ENCODE results near the gene AP3D1.

The AP3D1 gene

DNA sequence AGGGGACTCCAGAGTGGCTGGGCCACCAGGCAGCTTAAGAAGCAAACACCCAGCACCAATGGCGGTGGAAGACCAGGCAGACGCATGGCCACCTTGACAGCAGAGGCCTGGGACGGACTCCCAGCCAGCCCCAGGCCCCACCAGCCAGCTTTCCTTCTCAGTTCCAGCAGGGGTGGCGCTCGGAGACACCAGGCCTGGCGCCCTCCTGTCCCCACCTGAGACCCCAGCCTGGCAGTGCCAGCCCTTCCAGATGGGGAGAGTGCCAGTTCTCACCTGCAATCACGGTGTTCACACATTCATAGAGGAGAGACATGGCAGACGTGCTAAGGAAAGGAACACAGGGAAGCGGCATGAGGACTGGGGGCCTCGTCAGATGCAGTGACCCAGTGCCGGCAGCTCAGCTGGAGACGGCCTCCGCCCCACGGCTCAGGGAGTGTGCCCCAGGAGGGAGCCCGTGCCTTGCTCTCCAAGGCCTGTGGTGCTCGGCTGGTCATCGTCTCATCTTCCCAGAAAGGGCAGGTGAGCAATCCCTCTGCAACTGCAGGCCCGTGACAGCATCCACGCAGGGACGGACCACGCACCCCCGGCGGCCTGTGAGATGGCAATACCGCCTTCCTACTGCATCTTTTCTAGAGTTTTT, 24.4 kb downstream of the AP3D1 start:
- DNase-seq: no peak

DNA sequence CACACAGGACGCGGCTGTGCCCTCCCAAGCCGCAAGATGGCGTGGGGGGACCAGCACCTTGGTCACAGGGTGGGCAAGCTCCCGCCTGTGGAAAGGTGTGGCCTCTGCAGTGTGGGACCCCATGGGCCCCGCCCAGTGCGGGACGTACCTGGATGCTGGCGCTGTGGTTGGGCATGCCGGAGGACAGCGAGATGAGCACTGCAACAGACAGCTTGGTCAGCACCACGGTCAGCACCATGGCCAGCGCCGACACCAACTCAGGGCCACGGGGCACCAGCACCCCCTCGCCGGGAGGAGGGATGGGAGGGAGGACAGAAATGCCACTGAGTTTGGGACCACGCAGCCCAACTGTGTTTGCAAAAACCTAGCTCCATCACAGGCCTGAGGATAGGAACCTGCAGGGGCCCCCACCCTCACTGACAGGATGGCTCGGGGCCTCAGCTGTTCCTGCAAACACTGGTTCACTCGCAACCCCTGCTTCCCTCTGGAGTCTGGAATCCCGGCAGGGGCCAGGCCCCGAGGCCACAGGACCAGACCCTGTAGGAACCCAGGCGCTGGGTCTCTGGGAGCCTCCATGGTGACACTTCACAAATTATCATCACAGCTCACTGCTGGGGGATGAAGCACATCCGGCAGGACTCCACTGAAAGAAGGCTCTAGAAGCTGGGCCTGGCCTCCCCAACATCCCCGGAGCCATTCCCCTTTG, 27.5 kb downstream of the AP3D1 start:
- no peak for DNase-seq

- DNase-seq: no peak
These were observed 28.4 kb downstream of the AP3D1 start for GRCh38 chr19:2122982-2123381.

DNA sequence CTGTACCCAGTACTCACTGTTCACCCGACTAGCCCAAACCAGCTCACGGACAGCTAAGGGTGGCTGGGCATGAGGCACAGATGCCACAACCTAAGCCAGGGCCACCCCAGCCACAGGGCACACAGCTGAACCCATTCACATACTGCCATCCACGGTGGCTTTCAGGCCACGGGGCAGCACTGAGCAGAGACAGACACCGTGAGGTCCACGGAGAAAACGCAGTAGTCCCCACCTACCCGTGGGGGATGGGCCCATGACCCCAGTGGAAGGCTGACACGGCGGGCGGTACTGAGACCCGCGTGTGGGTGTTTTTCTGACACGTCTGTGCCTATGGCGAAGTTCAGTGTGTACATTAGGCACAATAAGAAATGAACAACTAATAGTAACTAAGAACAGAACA, 29.1 kb downstream of the AP3D1 start:
- no peak for DNase-seq

DNA sequence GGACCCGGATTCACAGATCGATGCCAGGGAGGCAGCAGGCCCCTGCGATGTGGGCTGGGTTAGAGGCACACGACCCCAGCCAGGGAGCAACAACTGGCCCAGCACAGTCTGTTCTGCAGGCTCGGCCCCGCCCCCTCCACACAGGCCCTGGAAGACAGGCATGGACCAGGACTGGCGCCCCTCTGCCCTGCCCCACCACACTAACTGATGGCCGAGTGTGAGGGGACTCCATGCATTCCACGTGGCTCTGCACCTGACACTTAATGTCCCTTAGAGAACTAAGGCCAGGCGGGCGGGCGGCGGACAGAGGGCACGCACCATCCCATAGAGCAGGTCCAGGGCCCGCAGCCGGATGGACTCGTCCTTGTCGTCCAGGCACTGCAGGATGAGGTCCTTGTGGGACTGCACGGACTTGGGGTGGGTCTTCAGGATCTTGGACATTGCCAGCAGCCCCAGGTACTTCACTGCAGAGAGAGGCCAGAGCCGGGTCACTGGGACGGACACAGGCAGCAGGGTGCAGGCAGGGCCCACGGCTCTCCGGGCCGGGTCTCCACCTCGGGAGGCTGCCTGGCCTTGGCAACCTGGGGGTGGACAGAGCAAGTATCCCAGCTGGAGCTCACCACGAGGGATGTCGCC, 29.8 kb downstream of the AP3D1 start:
- DNase-seq: no peak

- DNase-seq: no peak
These were observed 30.5 kb downstream of the AP3D1 start for GRCh38 chr19:2120821-2121220.

GRCh38 chr19:2119921-2120785, 31.2 kb downstream of the AP3D1 start:
- DNase-seq: no peak

DNA sequence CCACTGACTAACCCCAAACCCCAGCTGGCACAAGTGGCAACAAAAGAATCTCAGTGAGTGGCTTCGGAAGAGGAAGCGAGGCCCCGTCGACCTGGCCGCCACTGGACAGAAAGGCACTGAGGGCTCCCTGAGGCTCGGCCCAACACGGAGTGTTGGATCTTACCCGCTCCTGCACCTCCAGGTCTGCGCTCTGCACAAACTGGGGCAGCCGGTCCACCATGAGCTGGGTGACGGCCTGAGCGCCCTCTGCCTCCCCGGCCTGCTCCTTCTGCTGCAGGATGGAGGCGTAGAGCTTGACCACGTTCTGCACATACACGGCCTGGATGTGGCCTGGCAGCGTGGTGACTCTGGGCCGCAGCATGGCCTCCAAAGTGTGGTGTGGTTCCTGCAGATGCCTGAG, 32.9 kb downstream of the AP3D1 start:
- DNase-seq: no peak

DNA sequence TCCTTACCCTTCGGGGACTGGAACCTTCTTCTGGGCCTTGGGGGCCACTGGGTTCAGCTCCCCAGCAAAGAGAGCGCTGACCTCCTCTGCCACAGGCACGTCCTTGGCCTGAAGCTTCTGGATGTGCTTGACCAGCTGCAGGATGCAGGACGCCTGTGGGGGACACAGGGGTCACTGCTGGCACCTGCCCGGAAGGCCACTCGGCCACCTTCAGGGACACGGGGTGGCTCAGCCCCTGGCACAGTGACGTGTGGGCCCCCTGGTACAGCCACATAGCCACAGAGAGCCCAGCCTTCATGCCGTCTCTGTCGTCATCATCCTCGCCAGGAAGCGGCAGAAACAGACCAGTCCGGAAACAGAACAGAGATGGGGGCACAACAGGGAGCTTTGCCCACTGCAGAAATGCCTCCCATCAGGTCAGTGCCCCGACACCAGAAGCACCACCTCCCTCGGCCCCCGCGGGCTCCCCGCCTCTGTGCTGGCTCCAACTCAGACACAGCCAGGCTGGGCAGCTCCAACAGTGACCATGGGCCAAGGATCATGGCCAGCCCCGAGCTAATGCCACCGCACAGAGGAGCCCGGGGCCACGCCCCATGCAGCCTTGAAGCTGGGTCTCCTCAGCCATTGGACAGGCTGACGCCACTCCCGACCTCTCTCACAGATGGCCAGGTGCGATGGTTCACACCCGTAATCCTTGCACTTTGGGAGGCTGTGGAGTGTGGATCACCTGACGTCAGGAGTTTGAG, 34.0 kb downstream of the AP3D1 start:
- no peak for DNase-seq

DNA sequence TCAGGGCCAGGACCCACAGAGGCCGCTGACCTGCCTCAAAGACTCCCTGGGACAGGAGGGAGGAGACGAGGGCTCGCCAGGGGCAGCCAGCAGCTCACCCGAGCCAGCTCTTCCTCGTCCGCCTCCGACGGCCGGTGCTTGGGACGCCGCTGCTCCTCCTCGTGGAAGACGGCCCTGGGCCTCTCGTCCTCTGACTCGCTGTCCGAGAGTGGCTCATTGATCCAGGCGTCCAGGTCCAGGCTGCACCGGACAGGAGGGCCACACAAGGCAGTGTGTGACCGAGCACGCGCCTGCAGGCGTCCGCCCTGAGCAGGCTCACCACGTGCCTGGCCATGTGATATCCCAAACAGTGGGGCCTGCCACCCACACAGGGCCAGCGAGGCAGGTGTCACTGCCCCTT, 34.9 kb downstream of the AP3D1 start:
- DNase-seq: no peak

DNA sequence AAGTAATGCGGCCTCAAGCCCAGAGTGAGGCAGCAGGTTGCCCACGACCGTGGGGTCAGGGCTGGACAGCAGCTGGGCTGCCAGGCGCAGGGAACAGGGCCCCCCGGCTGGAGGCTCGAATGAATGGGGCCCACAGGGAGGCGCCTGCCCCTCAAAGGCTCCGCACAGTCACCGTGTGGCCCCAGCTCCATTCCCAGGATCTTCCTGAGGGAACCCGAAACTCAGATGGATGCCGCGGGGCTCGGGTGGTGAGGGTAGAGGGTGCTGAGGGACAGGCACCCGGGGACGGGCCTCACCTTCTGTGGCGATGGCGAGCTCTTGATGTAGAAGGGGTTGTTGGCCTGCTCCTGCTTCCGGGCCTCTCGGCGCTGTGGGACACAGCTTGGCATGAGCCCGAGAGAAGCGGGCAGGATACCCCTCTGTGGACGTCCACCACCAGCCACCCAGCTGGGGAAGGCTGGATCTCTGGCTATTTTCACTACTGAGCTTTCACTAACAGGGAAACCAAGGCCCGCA, 35.4 kb downstream of the AP3D1 start:
- DNase-seq: no peak

- DNase-seq: no peak
These were observed 36.0 kb downstream of the AP3D1 start for GRCh38 chr19:2115324-2115723.

DNA sequence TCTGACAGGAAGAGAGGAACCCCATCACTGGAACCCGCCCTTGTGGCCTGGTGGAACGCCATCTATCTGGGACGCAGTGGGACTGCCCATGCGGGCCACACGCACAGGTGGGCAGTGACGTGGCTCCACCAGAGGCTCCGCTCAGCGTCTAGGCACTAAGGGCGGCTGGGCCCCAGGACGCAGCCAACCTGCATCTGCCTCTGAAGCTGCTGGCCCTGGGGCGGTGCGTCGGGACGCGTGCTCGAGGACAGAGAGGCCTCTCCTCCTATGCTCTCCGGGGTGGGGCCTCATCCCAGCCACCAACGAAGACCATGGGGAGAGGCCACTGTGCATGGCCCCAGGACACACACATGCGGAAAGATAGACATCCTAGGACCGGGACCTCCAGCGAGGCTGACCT, 36.5 kb downstream of the AP3D1 start:
- no peak for DNase-seq

- no peak for DNase-seq
These were observed 37.1 kb downstream of the AP3D1 start for GRCh38 chr19:2114218-2114617.

DNA sequence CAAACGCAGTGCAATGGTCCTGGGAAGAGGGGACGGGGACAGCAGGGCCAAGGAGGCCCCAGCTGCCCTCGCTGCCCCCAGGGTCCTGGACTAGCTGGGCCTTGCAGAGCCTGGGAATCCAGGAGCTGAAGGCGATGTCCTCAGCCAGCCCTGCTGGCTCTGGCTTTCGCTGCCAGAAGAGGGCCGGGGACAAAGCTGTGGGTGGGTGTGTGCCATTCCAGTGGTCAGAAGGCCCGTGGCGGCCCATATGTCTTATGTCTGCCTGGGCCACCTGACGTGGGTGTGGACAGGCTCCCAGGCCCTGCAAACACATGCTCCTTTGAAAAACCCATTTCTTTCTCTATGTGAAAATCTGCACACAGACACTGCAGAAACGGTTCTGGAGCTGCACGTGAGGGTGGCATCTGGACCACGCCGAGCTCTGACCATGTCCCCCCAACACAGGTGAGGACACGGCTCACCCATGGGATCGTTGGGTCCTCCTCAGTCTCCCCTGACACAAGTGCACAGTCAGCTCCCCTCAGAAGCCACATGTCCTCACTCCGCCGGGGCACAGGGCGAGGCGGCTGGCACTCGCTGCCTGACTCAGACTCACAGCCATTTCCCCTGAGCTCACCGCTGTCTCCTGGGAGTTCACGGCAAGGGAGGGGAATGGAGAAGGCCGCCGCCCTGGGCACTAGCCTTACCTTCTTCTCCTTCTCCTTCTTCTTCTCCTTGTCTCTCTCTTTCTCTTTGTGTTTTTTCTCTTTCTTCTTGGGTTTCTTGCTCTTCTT, 37.7 kb downstream of the AP3D1 start:
- no peak for DNase-seq

- DNase-seq: no peak
These were observed 38.6 kb downstream of the AP3D1 start for GRCh38 chr19:2112516-2113320.

GRCh38 chr19:2111886-2112285, 39.5 kb downstream of the AP3D1 start:
- no peak for DNase-seq

- no peak for DNase-seq
These were observed 39.9 kb downstream of the AP3D1 start for GRCh38 chr19:2111425-2111824.

DNA sequence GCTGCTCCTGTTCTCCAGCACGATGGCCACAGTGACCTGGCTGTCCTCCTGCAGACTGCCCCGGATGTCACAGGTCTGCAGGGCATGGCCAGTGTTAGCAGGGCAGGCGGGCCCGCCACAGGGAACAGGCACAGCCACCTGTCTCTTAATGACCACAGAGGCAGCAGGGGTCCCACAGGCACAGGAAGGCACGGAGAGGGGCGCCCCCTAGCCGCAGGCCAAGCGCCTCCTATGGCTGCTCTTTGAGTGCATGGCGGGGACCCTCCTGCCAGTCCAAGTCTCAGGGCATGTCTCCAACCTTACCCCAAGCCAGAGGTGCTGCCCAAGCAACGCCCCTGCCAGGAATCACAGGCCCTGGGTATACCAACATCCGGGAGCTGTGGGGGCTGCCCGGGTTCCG, 40.5 kb downstream of the AP3D1 start:
- no peak for DNase-seq

DNA sequence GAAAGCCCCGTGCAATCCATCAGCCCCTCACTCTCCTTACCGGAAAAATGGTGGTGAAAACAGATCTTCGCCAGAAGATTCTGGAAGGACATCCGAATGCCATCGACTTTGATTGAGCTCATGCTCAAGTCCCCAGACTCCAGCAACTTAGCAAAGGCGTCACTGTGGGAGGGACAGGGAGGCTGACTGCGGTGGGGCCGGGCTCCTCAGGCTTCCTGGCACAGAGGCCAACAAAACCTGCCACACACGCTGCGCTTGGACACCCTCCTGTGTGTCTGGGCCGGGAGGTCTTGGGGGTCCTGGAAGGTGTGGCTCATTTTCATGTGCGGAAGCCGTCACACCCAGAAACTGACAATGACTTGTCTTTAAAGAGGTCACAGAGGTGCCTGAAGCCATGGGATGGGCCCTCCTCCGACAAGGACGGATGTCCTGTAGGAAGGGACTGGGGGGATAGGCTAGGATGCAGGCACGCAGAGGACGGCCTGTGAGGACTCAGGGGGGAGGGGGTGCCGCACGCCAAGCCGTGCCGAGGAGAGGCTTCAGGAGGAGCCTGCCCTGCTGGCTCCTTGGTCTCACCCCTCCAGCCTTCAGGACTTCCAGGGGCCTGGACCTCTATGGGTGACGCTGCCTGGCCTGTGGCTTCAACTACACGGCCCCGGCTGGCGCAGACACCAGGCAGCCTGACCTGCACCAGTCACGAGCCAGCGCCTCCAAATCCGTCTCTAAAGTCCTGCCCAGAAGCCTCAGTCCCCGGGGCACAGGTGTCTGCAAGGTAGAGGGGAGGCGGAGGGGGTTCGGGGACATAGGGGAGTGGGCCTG, 42.1 kb downstream of the AP3D1 start:
- no peak for DNase-seq
